Transverse colon (tissue), 4 donors: Measurements from ENCODE around the gene TIE1.

Source experiments
- CTCF ChIP-seq, 5 experiments: fragments of 200-600 bp in 3 of 5; fragments of 450-650 bp in 2 of 5; sonication (generic) in 3 of 5; IDR thresholded peaks; 1 replicate in 2 of 5; 2 replicates in 3 of 5; pipeline ENCODE4 v1.5.1; 2016 to 2017; ENCODE audit warnings: antibody characterized with exemption in 5 of 5, inconsistent platforms in 3 of 5, mild to moderate bottlenecking in 2 of 5, moderate library complexity in 1 of 5
- POLR2A ChIP-seq: fragments of 450-650 bp; IDR thresholded peaks from one replicate; pipeline ENCODE4 v1.6.1; 2016; ENCODE audit warnings: antibody characterized with exemption, mild to moderate bottlenecking, moderate library complexity
- POLR2AphosphoS5 ChIP-seq, 3 donors: sonication (generic); formaldehyde crosslinking; IDR thresholded peaks; one replicate each; pipeline ENCODE4 v1.6.1; 2016; ENCODE audit warnings: antibody characterized with exemption in 3 of 3

GRCh38 chr1:43276673-43277072 lies 24.1 kb upstream of the TIE1 start:
- no peak for TF ChIP-seq POLR2A
- no peak for TF ChIP-seq CTCF (IDR thresholded peaks at IDR 0.05)
- no peak for TF ChIP-seq POLR2AphosphoS5 (IDR thresholded peaks at IDR 0.05)
